C1 segment of cervical spinal cord (tissue), 14 donors: ENCODE data around the gene PSG5.
A peak's percentile ranks its signal among the peaks of the same experiment; 100 is the strongest.
"Not testable (repeated sequence)": the region's sequence is repeated elsewhere in the genome, so short reads cannot be mapped to it uniquely, and the experiment has no call there.

Experiments
- DNase-seq, 14 donors: peaks; one replicate each; lab custom pipeline; 2025; lab: John Stamatoyannopoulos, UW

PSG5 gene

DNA sequence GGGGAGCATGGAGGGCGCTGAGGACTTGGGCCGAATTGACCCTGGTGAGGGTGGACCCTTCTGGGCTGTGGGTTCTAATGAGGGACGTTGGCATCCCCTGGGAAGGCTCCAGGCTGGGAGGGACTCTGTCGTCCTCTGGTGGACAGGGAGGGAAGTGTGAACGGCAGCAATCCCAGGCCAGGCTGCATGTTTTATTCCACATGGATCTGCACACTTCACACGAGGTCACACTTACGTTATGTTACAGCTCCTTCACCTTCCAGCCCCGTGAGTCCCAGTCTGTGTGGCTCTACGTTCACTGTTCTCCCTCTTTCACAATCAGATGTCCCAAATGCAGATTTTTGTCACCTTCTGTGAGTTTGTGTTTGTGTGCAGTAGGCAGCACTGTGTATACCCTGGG lies 1.8 kb upstream of the PSG5 start:
- not testable (repeated sequence) for DNase-seq

DNA sequence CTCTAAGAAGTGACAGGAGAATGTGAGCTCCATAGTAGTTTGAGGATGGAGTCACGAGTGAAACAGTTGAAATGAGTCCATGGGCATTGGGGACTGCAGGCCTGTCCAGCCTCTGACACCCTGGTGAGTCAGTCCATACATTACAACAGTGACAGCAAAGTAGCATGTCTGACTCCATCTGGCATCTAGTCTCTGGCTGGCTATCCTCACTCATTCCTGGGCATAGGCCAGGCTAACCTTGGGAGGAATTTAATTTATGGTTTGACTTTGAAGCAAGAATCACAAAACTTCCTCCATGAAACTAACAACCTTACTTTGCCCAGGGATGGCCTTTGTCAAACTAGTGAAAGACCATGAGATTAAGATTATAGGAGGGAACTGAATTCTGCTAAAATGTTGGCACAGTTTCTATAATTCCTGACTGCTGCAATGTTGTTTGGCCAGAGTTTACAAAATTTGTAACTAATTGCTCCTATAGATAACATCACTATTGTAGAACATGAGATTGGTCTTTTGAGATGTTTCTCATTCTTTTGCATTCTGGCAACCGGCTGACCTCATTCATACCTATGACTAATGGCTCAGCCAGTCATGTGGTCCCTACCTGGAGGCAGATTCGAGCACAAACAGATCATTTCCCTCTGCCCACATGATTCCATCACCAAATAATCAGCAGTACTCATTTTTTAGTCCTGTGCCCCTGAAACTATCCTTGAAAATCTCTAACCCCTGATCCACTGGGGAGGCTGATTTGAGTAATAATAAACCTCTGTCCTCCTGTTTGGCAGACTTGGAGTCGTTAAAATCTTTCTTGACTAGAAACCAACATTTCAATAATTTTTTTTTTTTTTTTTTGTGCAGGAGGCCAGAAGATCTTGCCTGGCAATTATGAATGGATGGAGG lies 4.2 kb downstream of the PSG5 start:
- not testable (repeated sequence) for DNase-seq

DNA sequence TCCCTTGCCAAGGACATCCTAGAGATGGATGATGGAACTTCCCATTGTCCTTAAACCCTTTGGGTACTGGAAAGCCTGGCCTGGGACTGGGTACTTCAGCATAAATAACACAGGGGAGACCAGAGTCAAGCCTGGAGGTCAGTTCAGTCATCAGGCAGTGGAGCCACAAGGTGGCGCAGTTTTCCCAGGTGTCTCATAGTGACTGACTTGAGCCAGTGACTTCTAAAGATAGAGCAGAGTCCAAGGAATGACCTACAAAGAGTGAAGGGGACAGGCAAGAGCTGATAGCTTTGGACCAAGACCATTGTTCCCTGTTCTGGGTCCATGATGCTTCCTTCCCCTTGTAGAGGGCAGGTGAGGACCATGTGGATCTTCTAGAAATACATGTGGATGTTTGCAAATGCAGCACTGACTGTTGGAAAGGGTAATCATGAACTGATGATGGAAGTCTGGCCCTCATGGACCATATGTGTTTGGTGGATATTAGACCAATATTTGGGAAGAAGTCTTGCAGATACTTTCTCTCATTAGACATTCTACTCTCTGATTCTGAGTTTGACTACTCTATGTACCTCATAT lies 6.7 kb downstream of the PSG5 start:
- DNase-seq = not testable (repeated sequence)

DNA sequence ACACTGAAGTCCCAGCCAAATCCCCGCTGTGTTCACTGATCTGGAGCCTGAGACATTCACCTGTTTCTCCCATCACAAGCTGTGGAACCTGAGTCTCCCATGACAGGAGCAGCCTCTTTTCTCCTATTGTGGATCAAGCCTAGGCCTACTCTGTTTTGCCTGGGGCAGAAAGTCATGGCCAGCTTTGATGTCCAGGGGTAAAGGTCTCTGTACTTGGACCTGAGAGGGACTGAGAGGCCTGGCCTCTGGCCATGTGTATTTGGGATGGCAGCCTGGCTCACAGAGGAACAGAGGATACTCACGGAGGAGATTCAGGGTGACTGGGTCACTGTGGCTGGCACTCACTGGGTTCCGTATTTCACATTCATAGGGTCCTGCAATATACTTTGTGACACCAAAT lies 7.8 kb downstream of the PSG5 start:
- not testable (repeated sequence) for DNase-seq

DNA sequence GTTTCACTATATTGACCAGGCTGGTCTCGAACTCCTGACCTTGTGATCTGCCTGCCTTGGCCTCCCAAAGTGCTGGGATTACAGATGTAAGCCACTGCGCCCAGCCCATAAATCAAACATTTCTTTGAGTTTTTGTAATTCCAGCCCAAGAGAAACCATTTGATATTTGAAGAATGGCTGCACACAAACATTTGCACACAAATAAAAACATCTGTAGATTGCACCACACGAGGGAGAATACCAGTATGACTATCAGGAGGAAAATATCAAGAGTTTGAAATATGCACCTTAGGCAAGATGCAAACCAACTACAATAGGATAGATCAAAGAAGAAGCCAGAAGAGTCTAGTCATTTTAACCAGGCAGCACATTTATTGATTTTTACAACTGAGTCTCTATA lies 20.4 kb downstream of the PSG5 start:
- not testable (repeated sequence) for DNase-seq

DNA sequence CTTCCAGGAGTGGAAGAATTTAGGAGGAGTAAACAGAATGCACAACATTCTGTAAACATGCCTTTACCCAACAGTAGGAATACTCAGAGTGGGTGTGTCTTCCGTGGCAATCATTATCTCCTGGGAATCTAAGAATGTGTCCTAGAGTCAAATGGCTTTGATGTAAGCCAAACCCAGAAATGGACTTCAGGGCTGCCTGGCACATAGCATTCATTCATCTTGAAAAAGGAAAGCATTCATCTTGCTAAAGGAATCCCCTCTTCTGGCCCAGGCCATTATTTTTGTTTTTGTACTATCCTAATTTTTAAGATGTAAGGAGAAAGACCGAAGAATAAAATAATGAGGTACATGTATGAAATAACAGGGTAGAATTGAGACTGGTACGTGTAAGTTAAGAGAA lies 23.2 kb downstream of the PSG5 start:
- not testable (repeated sequence) for DNase-seq

DNA sequence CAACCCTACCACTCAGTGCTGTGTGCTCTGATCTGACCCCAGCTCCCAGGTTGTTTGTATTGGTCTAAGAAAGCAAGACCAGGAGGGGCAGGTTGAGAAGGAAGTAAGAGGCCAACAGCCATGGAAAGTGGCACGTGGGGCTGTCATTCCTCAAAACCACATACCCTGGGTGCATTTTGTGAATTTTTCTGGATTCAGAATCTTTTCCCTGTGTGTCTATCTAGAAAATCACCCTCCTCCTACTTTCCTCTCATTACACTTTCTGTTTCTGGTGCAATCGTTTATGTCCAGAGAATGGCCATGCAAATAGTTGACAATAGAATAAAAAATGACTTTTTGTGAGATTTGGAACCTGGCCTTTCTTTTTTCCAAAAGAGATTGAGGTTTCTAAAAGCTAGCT lies 24.1 kb downstream of the PSG5 start:
- DNase-seq = not testable (repeated sequence)

DNA sequence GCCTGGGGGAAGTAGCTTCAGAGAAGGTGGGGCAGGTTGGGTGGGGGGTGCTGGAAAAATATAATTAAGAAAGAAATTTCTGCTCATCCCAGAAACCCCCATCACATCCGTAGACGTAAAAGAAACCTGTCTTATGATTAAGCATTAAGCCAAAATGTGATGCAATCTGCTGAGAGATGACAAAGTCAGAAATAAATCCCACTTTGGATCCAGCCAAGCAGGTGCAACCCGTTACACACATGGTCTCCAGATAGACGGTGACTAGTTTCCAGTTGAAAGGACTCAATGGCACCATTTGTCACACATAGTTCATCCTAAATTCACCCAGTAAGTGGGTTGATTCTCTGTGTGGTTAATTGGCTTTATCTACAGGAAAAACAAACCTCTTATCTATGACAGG lies 34.1 kb downstream of the PSG5 start:
- DNase-seq = no peak

DNA sequence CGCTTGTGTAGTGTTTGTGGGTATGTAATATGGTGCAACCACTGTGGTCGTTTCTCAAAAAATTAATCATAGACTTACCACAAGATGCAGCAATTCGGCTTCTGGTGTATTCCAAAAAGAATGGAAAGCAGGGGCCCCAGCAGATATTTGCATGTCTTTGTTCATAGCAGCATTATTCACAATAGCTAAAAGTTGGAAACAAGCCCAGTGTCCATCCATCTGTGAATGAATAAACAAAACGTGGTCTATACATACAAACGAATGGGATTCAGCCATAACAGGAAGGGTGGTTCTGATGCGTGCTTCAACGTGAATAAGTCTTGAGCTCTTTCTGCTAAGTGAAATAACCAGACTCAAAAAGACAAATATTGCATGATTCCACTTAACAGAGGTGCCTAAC lies 36.5 kb downstream of the PSG5 start:
- DNase-seq = not testable (repeated sequence)

DNA sequence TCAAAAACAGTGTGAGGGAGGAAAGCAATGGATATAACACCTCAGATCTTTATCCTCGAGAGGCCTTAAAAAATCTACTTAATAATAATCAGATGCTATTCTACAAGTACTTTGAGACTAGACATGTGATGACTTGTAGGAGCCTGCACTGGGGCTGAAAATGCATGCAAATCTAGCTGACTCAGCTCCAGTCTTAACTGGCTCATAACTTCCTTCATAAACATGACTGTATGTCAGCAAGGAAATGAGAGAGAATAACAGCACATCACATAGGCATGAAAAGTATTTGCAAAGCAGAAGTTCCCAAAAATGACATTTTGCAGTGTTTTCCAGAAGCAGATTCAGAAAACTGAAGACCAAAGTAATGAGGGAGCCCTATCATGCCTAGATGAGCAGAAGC lies 38.1 kb downstream of the PSG5 start:
- DNase-seq = no peak

DNA sequence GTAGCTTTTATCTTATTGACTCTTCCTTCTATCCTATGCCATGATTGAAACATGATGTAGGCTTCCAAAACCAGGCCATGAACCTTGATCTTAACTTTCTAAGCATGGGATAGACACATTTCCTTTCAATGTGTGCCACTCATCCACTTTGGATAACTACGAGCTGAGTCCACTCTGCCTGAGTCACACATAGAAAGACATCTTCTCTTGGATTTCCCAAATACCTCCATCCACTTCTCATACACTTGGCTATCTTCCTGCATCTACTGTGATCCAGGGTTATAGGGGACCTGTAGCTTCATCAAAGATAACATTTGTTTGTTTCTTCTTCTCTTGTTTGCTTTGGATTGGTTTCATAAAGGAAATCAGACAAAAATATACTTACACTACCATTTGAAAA lies 44.6 kb downstream of the PSG5 start:
- DNase-seq = not testable (repeated sequence)

DNA sequence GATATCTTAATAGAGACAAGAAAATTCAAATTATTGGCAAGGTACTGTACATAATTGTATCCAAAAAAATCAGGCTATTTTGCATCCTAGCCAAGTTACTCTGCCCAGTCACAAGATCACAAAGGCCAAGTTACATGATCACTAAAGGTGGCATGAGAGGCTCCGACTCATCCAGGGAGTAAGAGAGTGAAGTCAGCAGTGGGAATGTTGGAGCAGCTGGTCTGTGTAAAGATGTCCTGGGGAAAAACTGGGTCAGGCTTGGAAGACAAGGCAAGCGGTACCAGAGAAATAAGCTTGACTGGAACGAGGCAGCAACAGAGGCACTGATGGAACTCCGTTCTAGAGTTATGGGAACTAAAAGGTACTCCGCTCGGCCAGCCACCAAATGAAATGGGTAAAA lies 53.6 kb downstream of the PSG5 start:
- DNase-seq = peak in 1 of 14 donors; percentile 7

DNA sequence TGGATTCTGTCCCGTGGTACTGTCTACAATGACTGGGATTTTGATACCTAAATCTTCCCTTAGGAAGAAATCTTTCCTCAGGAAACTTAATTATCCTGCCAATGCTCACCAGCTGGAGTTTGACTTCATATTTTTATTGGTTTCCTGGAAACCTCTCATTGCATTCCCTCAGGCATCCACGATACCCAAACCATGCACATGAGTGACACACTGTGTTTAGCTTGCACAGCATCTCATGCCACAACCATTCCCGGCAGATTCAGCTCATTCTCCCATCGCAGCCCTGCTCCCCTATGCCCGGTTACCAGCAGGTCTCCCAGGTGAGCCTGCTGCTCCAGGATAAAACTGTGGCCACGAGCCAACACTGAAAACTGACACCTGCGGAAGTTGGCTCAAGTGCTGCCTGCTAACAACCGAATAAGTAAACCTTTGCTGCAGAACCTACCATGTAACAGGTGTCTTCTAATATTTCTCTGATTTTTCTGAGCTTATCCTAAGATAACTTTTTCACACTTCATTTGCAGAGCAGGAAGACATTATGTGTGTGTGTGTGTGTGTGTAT lies 55.0 kb downstream of the PSG5 start:
- peak in 1 of 14 donors; percentile 7 for DNase-seq

DNA sequence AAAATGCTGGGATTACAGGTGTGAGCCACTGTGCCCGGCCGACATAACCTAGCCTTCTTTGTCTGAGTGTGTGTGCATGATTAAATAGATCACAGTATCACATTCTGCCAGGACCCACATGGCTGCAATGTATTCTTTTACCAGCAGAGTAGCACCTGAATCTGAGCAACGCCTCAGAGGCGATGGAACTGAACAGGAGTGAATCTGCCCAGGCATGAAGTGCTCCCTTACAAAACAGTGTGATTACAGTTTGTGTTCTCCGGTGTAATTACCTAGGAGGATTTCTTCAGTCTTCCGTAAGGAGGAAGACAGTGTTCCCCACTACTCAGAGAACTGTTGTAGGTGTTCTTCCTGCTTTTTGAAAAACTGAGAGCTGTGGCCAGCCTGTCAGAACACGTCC lies 57.1 kb downstream of the PSG5 start:
- DNase-seq = not testable (repeated sequence)

DNA sequence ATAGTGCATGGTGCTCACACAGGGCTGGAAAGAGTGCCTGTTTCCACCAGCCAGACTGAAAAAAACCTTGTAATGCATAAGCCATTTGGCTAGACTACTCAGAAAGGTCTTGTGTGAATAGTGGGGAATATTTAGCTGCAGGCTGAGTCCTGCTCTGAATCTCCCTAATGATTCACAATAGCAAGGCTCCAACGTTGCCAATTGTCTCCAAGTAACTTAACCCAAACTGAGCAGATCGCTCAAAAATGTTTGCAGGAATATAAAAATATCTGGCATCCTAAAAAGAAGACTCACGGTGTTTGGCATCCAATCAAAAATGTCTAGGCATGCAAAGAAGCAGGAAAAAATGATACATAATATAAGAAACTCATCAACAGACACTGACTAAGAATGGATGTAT lies 59.0 kb downstream of the PSG5 start:
- not testable (repeated sequence) for DNase-seq

DNA sequence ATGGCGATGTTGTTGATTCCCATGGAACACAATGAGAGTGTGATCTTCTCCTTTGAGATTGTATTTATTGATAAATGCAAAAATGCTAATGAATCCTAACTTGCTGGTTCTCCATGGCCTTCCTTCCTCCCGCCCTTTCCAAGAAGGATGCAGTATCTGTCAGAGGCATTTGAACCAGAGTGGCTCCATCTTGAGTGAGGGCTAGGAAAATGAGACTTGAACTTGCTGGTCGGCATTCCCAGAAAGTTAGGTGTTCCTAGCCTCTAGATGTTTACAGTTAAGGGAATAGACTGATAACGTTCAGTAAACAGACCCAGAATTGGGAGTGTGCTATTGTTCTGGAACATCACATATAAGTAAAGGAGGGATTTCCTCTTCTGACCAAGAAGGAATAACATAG lies 59.6 kb downstream of the PSG5 start:
- DNase-seq = no peak

DNA sequence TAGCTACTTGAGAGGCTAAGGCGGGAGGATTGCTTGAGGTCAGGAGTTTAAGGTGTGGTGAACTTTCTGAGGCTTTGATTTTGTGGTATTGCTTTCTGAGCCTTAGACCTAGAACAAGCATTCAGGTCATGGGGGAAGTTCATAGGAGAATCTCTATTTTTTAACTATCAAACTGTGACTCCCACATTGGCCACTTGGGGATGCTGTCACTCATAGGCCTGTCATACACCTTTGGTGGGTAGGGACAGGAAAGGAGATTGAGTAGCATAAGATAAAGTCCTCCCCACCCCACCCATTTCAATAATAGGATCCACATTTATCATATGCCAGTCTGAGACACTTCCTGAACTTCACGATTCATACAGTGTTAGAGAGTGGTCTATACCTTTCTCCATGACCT lies 62.0 kb downstream of the PSG5 start:
- DNase-seq = no peak

DNA sequence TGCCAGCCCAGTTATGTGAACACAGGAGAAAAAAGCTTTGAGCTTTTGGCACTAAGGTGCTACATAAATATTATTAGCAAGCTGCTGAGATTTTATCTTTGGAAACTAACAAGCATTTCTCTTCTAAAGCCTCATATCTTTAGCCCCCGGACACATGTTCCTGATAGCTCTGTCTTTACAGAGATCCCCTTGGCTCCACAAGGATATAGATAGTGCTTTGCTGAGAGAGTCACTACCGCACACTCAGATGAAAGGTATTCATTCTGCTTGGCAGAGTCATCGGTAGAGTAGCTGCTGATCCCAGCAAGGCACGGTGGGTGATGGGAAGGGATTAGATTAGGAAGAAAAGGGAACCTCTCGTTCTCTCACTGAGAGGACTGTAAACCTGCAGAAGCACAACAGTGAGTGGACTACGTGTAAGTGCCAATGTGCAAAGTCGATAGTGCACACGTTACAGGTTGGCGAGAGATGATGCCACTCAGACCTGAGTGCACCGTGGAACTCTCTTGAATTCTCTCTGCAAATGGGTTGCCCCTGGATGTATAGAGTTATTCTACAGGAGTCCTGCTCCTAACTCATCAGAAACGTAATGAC lies 65.8 kb downstream of the PSG5 start:
- DNase-seq = not testable (repeated sequence)

DNA sequence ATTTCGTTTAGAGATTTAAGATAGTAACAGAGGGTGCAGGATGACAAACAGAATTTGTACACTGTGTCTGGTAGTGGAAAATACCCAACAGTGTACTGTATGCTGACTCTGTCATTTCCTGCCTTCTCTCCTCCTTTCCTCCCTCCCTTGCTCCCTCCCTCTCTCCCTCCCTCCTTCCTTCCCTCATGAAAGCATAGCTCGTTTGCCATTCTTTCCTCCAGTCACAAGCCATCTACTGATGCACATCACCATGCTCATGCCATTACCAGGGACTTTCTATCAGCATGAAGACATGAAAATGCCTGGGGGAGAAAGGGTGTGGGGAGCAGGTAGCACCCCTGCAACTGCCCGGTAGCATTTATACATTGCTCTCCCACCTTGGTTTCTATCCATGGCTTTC lies 66.8 kb downstream of the PSG5 start:
- not testable (repeated sequence) for DNase-seq
